GM03348 (cell line): ENCODE measurements around the gene PPM1K.

Source experiments
- DNase-seq: peaks from one replicate; pipeline ENCODE4 v3.0.0; 2012; ENCODE audit warnings: low spot score

Gene PPM1K

GRCh38 chr4:88217169-88217568 is 67.2 kb downstream of the PPM1K start:
- DNase-seq: no peak

- DNase-seq: no peak
Observed at GRCh38 chr4:88216395-88216794, 68.0 kb downstream of the PPM1K start.

GRCh38 chr4:88215351-88215750 is 69.0 kb downstream of the PPM1K start:
- DNase-seq: no peak

GRCh38 chr4:88212253-88212561 is 72.2 kb downstream of the PPM1K start:
- DNase-seq: no peak

GRCh38 chr4:88211473-88212252 is 72.7 kb downstream of the PPM1K start:
- DNase-seq: peak; percentile 70

- DNase-seq: no peak
Observed at GRCh38 chr4:88208156-88208555, 76.2 kb downstream of the PPM1K start.
